Endothelial cell of umbilical vein (primary cell): ENCODE results near the gene CROT.

Experiments used
- EZH2 ChIP-seq: IDR thresholded peaks from 2 replicates; pipeline ENCODE4 v1.6.1; 2012; ENCODE audit warnings: borderline replicate concordance, low read depth, mild to moderate bottlenecking, moderate library complexity, low read length, inconsistent platforms; ENCODE audit not compliant: severe bottlenecking
- FOS ChIP-seq: IDR thresholded peaks from 2 replicates; pipeline ENCODE4 v1.6.1; 2011; ENCODE audit warnings: mild to moderate bottlenecking, low read length, moderate library complexity, borderline replicate concordance; ENCODE audit not compliant: insufficient read depth
- MYC ChIP-seq: IDR thresholded peaks from one replicate; pipeline ENCODE4 v1.6.1; 2011; ENCODE audit warnings: mild to moderate bottlenecking, low read depth, low read length
- POLR2A ChIP-seq: IDR thresholded peaks from 2 replicates; pipeline ENCODE4 v1.6.1; 2012; ENCODE audit warnings: low read depth, mild to moderate bottlenecking, control low read depth, low read length
- POLR2AphosphoS5 ChIP-seq: IDR thresholded peaks from 2 replicates; pipeline ENCODE4 v1.6.1; 2012; ENCODE audit warnings: low read depth, mild to moderate bottlenecking, control low read depth, low read length, moderate library complexity; ENCODE audit not compliant: insufficient read depth
- TF ChIP-seq, protein P1 (sequence below), 2 donors: IDR thresholded peaks; 1 replicate in 1 of 2; 2 replicates in 1 of 2; pipeline ENCODE4 v1.5.1; 2011; ENCODE audit warnings: low read length in 2 of 2, mild to moderate bottlenecking in 2 of 2, moderate library complexity in 2 of 2, control low read depth in 1 of 2, inconsistent platforms in 1 of 2, low read depth in 1 of 2; ENCODE audit not compliant: insufficient read depth in 1 of 2; ENCODE audit errors: extremely low read depth in 1 of 2

DNA sequence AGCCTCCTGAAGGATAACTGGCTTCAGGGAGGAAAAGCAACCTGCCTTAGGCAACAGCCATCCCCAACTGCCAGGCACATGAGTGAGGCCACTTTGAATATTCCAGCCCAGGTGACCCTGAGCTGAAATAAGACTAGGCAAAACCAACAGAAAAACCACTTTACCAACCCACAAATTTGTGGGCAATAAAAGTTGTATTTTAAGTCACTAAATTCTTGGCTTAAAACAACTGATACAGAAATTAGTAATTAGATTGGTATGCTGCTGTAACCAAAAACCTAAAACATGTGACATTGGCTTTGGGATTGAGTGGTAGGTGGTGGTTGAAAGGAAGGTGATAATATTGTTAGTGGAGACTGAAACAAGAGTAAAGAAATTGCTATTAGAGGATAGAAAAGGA is 90.1 kb downstream of the CROT start:
- no peak for TF ChIP-seq EZH2
- TF ChIP-seq, protein P1, sequence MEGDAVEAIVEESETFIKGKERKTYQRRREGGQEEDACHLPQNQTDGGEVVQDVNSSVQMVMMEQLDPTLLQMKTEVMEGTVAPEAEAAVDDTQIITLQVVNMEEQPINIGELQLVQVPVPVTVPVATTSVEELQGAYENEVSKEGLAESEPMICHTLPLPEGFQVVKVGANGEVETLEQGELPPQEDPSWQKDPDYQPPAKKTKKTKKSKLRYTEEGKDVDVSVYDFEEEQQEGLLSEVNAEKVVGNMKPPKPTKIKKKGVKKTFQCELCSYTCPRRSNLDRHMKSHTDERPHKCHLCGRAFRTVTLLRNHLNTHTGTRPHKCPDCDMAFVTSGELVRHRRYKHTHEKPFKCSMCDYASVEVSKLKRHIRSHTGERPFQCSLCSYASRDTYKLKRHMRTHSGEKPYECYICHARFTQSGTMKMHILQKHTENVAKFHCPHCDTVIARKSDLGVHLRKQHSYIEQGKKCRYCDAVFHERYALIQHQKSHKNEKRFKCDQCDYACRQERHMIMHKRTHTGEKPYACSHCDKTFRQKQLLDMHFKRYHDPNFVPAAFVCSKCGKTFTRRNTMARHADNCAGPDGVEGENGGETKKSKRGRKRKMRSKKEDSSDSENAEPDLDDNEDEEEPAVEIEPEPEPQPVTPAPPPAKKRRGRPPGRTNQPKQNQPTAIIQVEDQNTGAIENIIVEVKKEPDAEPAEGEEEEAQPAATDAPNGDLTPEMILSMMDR (IDR thresholded peaks at IDR 0.05; ENCODE audit: extremely low read depth in 1 of 2, insufficient read depth in 1 of 2, low read depth in 1 of 2, low read length in 2 of 2), result no peak
- TF ChIP-seq POLR2A, result no peak
- no peak for TF ChIP-seq MYC
- TF ChIP-seq FOS, result no peak
- TF ChIP-seq POLR2AphosphoS5, result no peak
